Spinal cord (tissue), 10 donors: ENCODE measurements around the gene NDUFA1. TPM values are rescaled to one million over a fixed set of nuclear protein-coding genes. Genes with fewer than 3 reads are reported as not detected.
"Not testable (repeated sequence)": the region's sequence is repeated elsewhere in the genome, so short reads cannot be mapped to it uniquely, and the experiment has no call there.

Experiments
- DNase-seq, 6 donors: peaks; one replicate each; pipeline versions ENCODE4 v3.0.0 to v3.0.0-alpha.2; 2013 to 2015; ENCODE audit warnings: low spot score in 6 of 6, low read depth in 4 of 6
- H3K27ac ChIP-seq: one replicate; pipeline ENCODE4 v1.5.1; 2013; ENCODE audit warnings: low read depth, low read length, control low read depth
- H3K27me3 ChIP-seq: one replicate; pipeline ENCODE4 v1.6.1; 2013; ENCODE audit warnings: low read length; ENCODE audit not compliant: control insufficient read depth, insufficient read depth
- H3K36me3 ChIP-seq: one replicate; pipeline ENCODE4 v1.6.1; 2013; ENCODE audit warnings: low read length; ENCODE audit not compliant: control insufficient read depth, insufficient read depth
- H3K4me1 ChIP-seq: one replicate; pipeline ENCODE4 v1.6.1; 2013; ENCODE audit warnings: low read length; ENCODE audit not compliant: control insufficient read depth, insufficient read depth
- H3K4me3 ChIP-seq: one replicate; pipeline ENCODE4 v1.5.1; 2013; ENCODE audit warnings: low read depth, low read length, control low read depth
- H3K9me3 ChIP-seq: one replicate; pipeline ENCODE4 v1.6.1; 2013; ENCODE audit warnings: low read length; ENCODE audit not compliant: control insufficient read depth, insufficient read depth
- WGBS: methylation state at CpG from one replicate; pipeline ENCODE4 v1.1.5; 2013; ENCODE audit warnings: missing lambda C conversion rate; ENCODE audit not compliant: insufficient coverage; 5-methylcytosine and 5-hydroxymethylcytosine counted together
- polyA plus RNA-seq, 2 donors: library from polyadenylated mRNA; unstranded; fragments of 120-200 nt; gene quantifications; one replicate each; pipeline ENCODE4 v1.2.1, GENCODE V29; 2013; ENCODE audit not compliant: insufficient read length in 2 of 2
- total RNA-seq, 2 donors: library from RNA; depleted of rRNA in 1 of 2; stranded (reverse); fragments of 120-200 nt in 1 of 2; fragments of >200 nt in 1 of 2; gene quantifications; one replicate each; pipeline versions ENCODE4 v1.2.3 to v1.2.4, GENCODE V29; 2013 to 2014
- donor health status: healthy.

The NDUFA1 gene
- total and polyA plus RNA-seq, 4 donors = 59.9 to 240 (median 129) TPM

GRCh38 chrX:119899125-119899524 is 27.5 kb downstream of the NDUFA1 start:
- no peaks in the 10 kb centered on the region for H3K36me3 ChIP-seq
- WGBS = no CpG with 5 or more reads among the region's 2 CpGs
- no peaks in the 10 kb centered on the region for H3K27me3 ChIP-seq
- H3K4me3 ChIP-seq = no peak overlapping the region
- no peaks in the 10 kb centered on the region for H3K9me3 ChIP-seq
- H3K27ac ChIP-seq = no peak overlapping the region
- DNase-seq = no peak
- H3K4me1 ChIP-seq = no peaks in the 10 kb centered on the region

- Histone ChIP-seq H3K36me3 (no peaks in the 10 kb centered on the region), H3K27me3 (no peaks in the 10 kb centered on the region), H3K4me1 (no peaks in the 10 kb centered on the region), H3K9me3 (no peaks in the 10 kb centered on the region), H3K27ac (no peak overlapping the region), H3K4me3 (no peak overlapping the region)
- no CpG with 5 or more reads among the region's 1 CpG for WGBS
- no peak for DNase-seq
These were observed 29.3 kb downstream of the NDUFA1 start for GRCh38 chrX:119900976-119901375.

- no peak for DNase-seq
- no peak overlapping the region for H3K4me3 ChIP-seq
- no peaks in the 10 kb centered on the region for H3K9me3 ChIP-seq
- no peaks in the 10 kb centered on the region for H3K27me3 ChIP-seq
- no peaks in the 10 kb centered on the region for H3K36me3 ChIP-seq
- 82% methylated on average over 4 of the region's 5 CpGs for WGBS
- H3K4me1 ChIP-seq = no peaks in the 10 kb centered on the region
- H3K27ac ChIP-seq = no peak overlapping the region
These were observed 44.7 kb downstream of the NDUFA1 start for GRCh38 chrX:119916310-119916709.

GRCh38 chrX:119917877-119918276 is 46.2 kb downstream of the NDUFA1 start:
- H3K4me1 ChIP-seq = no peaks in the 10 kb centered on the region
- H3K36me3 ChIP-seq = no peaks in the 10 kb centered on the region
- DNase-seq = no peak
- WGBS = 100% methylated on average over 1 of the region's 2 CpGs
- H3K27me3 ChIP-seq = no peaks in the 10 kb centered on the region
- no peak overlapping the region for H3K4me3 ChIP-seq
- H3K27ac ChIP-seq = no peak overlapping the region
- no peaks in the 10 kb centered on the region for H3K9me3 ChIP-seq

GRCh38 chrX:119919835-119920585 is 48.4 kb downstream of the NDUFA1 start:
- DNase-seq = no peak
- no peaks in the 10 kb centered on the region for H3K4me1 ChIP-seq
- 100% methylated on average over 1 of the region's 5 CpGs for WGBS
- peaks cover 2% of the 10 kb centered on the region for H3K36me3 ChIP-seq
- no peaks in the 10 kb centered on the region for H3K9me3 ChIP-seq
- H3K27ac ChIP-seq = no peak overlapping the region
- no peak overlapping the region for H3K4me3 ChIP-seq
- no peaks in the 10 kb centered on the region for H3K27me3 ChIP-seq

GRCh38 chrX:119922391-119922790 is 50.8 kb downstream of the NDUFA1 start:
- H3K4me1 ChIP-seq, H3K36me3 ChIP-seq, DNase-seq, H3K4me3 ChIP-seq, H3K27ac ChIP-seq, H3K27me3 ChIP-seq, H3K9me3 ChIP-seq: not testable (repeated sequence)
- no CpG with 5 or more reads among the region's 7 CpGs for whole genome bisulfite sequencing

Other genes with a start within 250 kb of the NDUFA1 start
- 10 to 100 TPM; 40.0 to 52.7 TPM for gene SEPTIN6, start 178.7 kb upstream of the NDUFA1 start, total RNA-seq
- gene SEPTIN6, start 178.7 kb upstream of the NDUFA1 start, polyA plus RNA-seq = 10 to 100 TPM; 69.2 to 73.7 TPM
- gene SOWAHD, start 113.2 kb upstream of the NDUFA1 start, total RNA-seq = under 1 TPM; 0.50 to 0.88 TPM
- gene SOWAHD, start 113.2 kb upstream of the NDUFA1 start, polyA plus RNA-seq = 1 to 10 TPM; 1.1 to 1.7 TPM
- 1,000 to 10,000 TPM; 1,424 to 2,585 TPM for gene RPL39, start 80.2 kb upstream of the NDUFA1 start, total RNA-seq
- 1,000 to 10,000 TPM; 1,050 to 1,061 TPM for gene RPL39, start 80.2 kb upstream of the NDUFA1 start, polyA plus RNA-seq
- gene UPF3B, start 18.9 kb upstream of the NDUFA1 start, total RNA-seq = 1 to 10 TPM; 3.9 to 6.3 TPM
- gene UPF3B, start 18.9 kb upstream of the NDUFA1 start, polyA plus RNA-seq = 10 to 100 TPM; 23.4 to 25.3 TPM
- 10 to 100 TPM in 1 of 2 donors, 1 to 10 TPM in 1; 8.8 to 16.0 TPM for gene RNF113A, start 99 bp upstream of the NDUFA1 start, total RNA-seq
- gene RNF113A, start 99 bp upstream of the NDUFA1 start, polyA plus RNA-seq = 10 to 100 TPM; 17.9 to 18.5 TPM
- gene AKAP14, start 24.1 kb downstream of the NDUFA1 start, total RNA-seq = 10 to 100 TPM in 1 of 2 donors, under 1 TPM in 1; 0.99 to 16.3 TPM
- gene AKAP14, start 24.1 kb downstream of the NDUFA1 start, polyA plus RNA-seq = 1 to 10 TPM; 2.0 to 3.3 TPM
- gene NKAP, start 71.9 kb downstream of the NDUFA1 start, total RNA-seq = 1 to 10 TPM; 8.9 to 9.8 TPM
- gene NKAP, start 71.9 kb downstream of the NDUFA1 start, polyA plus RNA-seq = 10 to 100 TPM; 13.5 to 14.5 TPM
- not detected for gene RHOXF2B, start 205.9 kb downstream of the NDUFA1 start, total RNA-seq
- gene RHOXF2B, start 205.9 kb downstream of the NDUFA1 start, polyA plus RNA-seq = under 1 TPM; 0.14 to 0.18 TPM
- under 1 TPM in 1 of 2 donors, not detected in 1; 0.50 TPM for gene RHOXF1, start 244.1 kb downstream of the NDUFA1 start, total RNA-seq
- gene RHOXF1, start 244.1 kb downstream of the NDUFA1 start, polyA plus RNA-seq = 1 to 10 TPM; 3.3 to 5.2 TPM